MM.1S (cell line): Measurements from ENCODE around the gene MBOAT7.

Source experiments
- DNase-seq: peaks from one replicate; pipeline ENCODE4 v3.0.0-alpha.2; 2015
- H2AFZ ChIP-seq: fragments of 300-600 bp; sonication (generic); 2 replicates; pipeline ENCODE4 v1.6.0; 2016; ENCODE audit warnings: antibody characterized with exemption, low read length
- H3F3A ChIP-seq: fragments of 300-600 bp; sonication (generic); 2 replicates; pipeline ENCODE4 v1.6.1; 2016; ENCODE audit warnings: mild to moderate bottlenecking, antibody characterized with exemption, low read length, moderate library complexity, mixed read lengths; ENCODE audit not compliant: insufficient read depth
- H3K27ac ChIP-seq: fragments of 300-600 bp; sonication (generic); 2 replicates; pipeline ENCODE4 v1.5.1; 2016; ENCODE audit warnings: mild to moderate bottlenecking, low read length
- H3K27me3 ChIP-seq: fragments of 300-600 bp; sonication (generic); replicated peaks from 2 replicates; pipeline ENCODE4 v1.6.0; 2016; ENCODE audit warnings: low read length; ENCODE audit not compliant: insufficient read depth
- H3K36me3 ChIP-seq: fragments of 300-600 bp; sonication (generic); replicated peaks from 2 replicates; pipeline ENCODE4 v1.6.1; 2016; ENCODE audit warnings: mild to moderate bottlenecking, low read length, mixed read lengths; ENCODE audit not compliant: insufficient read depth
- H3K4me1 ChIP-seq: fragments of 300-600 bp; sonication (generic); 2 replicates; pipeline ENCODE4 v1.6.1; 2016; ENCODE audit warnings: low read length, mixed read lengths
- H3K4me2 ChIP-seq: fragments of 300-600 bp; sonication (generic); 2 replicates; pipeline ENCODE4 v1.6.0; 2016; ENCODE audit warnings: low read depth, low read length
- H3K4me3 ChIP-seq: fragments of 300-600 bp; sonication (generic); 2 replicates; pipeline ENCODE4 v1.5.1; 2016; ENCODE audit warnings: low read length, mixed read lengths
- H3K79me2 ChIP-seq: fragments of 300-600 bp; sonication (generic); 2 replicates; pipeline ENCODE4 v1.6.1; 2016; ENCODE audit warnings: mixed run types, low read length, mixed read lengths
- H3K9ac ChIP-seq: fragments of 300-600 bp; sonication (generic); 2 replicates; pipeline ENCODE4 v1.6.1; 2016; ENCODE audit warnings: low read length, mixed read lengths
- H3K9me2 ChIP-seq: fragments of 300-600 bp; sonication (generic); replicated peaks from 2 replicates; pipeline ENCODE4 v1.6.1; 2016; ENCODE audit warnings: mild to moderate bottlenecking, low read length, mixed read lengths; ENCODE audit not compliant: insufficient read depth
- H3K9me3 ChIP-seq: fragments of 300-600 bp; sonication (generic); replicated peaks from 2 replicates; pipeline ENCODE4 v1.6.1; 2016; ENCODE audit warnings: mild to moderate bottlenecking, low read length, mixed read lengths; ENCODE audit not compliant: insufficient read depth
- H4K20me1 ChIP-seq: fragments of 300-600 bp; sonication (generic); 2 replicates; pipeline ENCODE4 v1.6.1; 2016; ENCODE audit warnings: mild to moderate bottlenecking, low read length, moderate library complexity, mixed read lengths; ENCODE audit not compliant: insufficient read depth
- EZH2 ChIP-seq: fragments of 300-600 bp; sonication (generic); optimal IDR thresholded peaks from 2 replicates; pipeline ENCODE3; 2017; ENCODE audit warnings: low read depth, mild to moderate bottlenecking, antibody characterized with exemption, low read length, mixed read lengths
- EZH2phosphoT487 ChIP-seq: fragments of 300-600 bp; sonication (generic); IDR thresholded peaks from 2 replicates; pipeline ENCODE4 v1.6.1; 2018; ENCODE audit warnings: antibody characterized with exemption, low read length
- TF ChIP-seq, protein P1 (sequence below): fragments of 300-600 bp; sonication (generic); IDR thresholded peaks from 2 replicates; pipeline ENCODE4 v1.5.1; 2016; ENCODE audit warnings: antibody characterized with exemption, low read length, mixed read lengths

MBOAT7 gene

DNA sequence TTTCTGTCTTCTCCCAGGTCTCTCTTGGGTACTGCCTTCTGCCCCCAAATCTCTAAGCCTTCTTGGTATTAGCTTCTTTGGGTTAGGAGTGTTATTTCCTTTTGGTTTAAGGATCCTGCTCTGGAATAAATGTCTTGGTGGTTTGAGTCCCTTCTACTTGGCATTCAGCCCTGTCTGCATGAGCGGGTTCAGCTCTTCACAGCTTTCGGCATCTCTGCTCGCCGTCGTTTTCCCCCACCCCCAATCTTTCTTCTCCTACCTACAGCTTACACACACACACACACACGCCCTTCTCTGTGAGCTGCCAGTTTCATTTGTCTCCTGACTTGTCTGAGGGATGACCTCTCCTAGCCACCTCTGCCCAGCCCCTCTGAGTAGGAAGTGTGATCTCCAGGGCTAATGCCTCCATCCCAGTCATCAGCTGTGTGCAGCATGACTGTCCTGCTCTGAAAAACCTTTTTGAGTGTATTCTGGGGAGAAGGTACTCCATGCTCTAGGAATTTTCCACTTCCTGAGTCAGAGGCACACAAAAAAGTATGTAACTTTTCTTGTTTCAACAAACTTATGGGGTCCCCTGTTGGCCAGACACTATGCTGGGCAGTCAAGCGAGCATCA lies 47.1 kb downstream of the MBOAT7 start:
- Histone ChIP-seq H3K27me3 (no peaks in the 10 kb centered on the region), H4K20me1 (peaks cover 10% of the 10 kb centered on the region; the same call in 1 of the 2 replicates), H3K9ac (no peak overlapping the region), H3K9me2 (no peaks in the 10 kb centered on the region), H3F3A (no peaks in the 10 kb centered on the region), H3K4me1 (peaks cover 5% of the 10 kb centered on the region; the same call in 1 of the 2 replicates), H3K79me2 (peaks cover 69% of the 10 kb centered on the region), H3K36me3 (peaks cover 10% of the 10 kb centered on the region; the same call in 1 of the 2 replicates), H3K9me3 (no peaks in the 10 kb centered on the region), H3K27ac (no peak overlapping the region), H3K4me2 (no peak overlapping the region), H2AFZ (no peak overlapping the region), H3K4me3 (no peak overlapping the region)
- TF ChIP-seq EZH2phosphoT487, result no peak
- TF ChIP-seq EZH2, result no peak
- TF ChIP-seq, protein P1, sequence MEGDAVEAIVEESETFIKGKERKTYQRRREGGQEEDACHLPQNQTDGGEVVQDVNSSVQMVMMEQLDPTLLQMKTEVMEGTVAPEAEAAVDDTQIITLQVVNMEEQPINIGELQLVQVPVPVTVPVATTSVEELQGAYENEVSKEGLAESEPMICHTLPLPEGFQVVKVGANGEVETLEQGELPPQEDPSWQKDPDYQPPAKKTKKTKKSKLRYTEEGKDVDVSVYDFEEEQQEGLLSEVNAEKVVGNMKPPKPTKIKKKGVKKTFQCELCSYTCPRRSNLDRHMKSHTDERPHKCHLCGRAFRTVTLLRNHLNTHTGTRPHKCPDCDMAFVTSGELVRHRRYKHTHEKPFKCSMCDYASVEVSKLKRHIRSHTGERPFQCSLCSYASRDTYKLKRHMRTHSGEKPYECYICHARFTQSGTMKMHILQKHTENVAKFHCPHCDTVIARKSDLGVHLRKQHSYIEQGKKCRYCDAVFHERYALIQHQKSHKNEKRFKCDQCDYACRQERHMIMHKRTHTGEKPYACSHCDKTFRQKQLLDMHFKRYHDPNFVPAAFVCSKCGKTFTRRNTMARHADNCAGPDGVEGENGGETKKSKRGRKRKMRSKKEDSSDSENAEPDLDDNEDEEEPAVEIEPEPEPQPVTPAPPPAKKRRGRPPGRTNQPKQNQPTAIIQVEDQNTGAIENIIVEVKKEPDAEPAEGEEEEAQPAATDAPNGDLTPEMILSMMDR, result no peak
- no peak for DNase-seq

DNA sequence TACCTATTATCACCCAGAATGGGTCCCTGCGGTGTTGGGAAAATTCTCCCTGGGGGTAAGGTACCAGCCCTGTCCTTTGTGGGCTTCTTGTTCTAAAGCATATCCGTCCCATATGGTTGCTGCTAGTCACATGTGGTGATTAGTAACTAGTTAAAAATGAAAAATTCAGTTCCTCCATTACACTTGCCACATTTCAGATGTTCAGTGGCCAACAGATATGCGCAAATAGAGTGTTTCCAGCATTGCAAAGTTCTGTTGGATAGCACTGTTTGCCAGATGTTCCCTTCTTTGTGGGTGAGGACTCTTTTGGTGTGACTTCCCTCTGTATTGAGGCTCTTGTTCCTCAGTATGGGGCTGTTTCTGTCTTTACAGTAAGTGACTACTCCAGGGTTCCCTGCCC lies 48.0 kb downstream of the MBOAT7 start:
- peaks cover 5% of the 10 kb centered on the region; the same call in 1 of the 2 replicates for H3K4me1 ChIP-seq
- H2AFZ ChIP-seq, result no peak overlapping the region
- no peaks in the 10 kb centered on the region for H3K27me3 ChIP-seq
- peaks cover 8% of the 10 kb centered on the region; the same call in 1 of the 2 replicates for H3K36me3 ChIP-seq
- peaks cover 10% of the 10 kb centered on the region; the same call in 1 of the 2 replicates for H4K20me1 ChIP-seq
- H3K9me2 ChIP-seq, result no peaks in the 10 kb centered on the region
- no peak overlapping the region for H3K9ac ChIP-seq
- no peak for TF ChIP-seq EZH2phosphoT487
- TF ChIP-seq EZH2, result no peak
- TF ChIP-seq, protein P1, result no peak
- H3K4me3 ChIP-seq, result no peak overlapping the region
- peaks cover 69% of the 10 kb centered on the region for H3K79me2 ChIP-seq
- H3K27ac ChIP-seq, result no peak overlapping the region
- H3K4me2 ChIP-seq, result no peak overlapping the region
- H3K9me3 ChIP-seq, result no peaks in the 10 kb centered on the region
- DNase-seq, result no peak
- H3F3A ChIP-seq, result no peaks in the 10 kb centered on the region

DNA sequence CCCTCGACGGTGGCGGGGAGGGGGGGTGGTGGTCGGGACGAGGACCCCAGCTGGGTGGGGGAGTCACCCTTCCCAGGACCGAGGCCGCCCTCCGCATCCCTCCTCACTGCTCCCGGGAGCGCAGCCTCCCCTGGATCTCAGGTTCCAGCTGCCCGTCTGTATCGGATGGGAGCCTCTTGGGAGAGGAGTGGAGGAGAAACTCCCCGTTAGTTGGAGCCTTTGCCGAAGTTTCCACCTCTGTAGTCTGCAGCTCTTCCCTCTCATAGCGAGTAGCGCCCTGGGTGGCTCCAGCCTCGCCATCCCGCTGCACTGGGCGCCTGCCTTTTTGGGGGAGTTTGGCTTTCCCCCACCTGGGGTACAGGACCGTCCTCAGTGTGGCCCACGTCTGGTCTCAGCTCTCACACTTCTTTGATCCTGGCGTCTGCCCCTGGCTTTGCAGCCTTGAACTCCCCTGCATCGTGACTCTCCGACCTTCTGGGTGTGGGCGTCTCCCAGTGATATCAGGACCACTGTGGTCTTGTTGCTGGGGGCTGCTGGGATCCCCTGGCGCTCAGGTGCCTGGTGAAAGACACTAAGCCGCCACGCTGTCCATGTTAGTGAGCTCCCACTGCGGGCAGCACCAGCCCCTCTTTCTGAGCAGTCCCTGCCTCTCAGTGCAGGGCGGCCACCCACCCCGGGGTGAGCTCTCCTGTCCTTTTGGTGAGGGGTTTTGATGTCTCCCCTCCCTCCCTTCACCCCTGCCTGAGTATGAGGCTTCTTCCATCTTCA lies 50.7 kb downstream of the MBOAT7 start:
- Histone ChIP-seq H3F3A (no peaks in the 10 kb centered on the region), H3K9ac (peak overlapping the region; percentile 99; the same call in 1 of the 2 replicates), H3K9me2 (no peaks in the 10 kb centered on the region), H3K36me3 (peaks cover 5% of the 10 kb centered on the region; the same call in 1 of the 2 replicates), H3K27me3 (no peaks in the 10 kb centered on the region), H3K4me2 (peak overlapping the region; percentile 70), H2AFZ (no peak overlapping the region), H3K9me3 (no peaks in the 10 kb centered on the region), H3K27ac (no peak overlapping the region), H4K20me1 (peaks cover 10% of the 10 kb centered on the region; the same call in 1 of the 2 replicates), H3K4me3 (peak overlapping the region; percentile 80), H3K79me2 (peaks cover 60% of the 10 kb centered on the region), H3K4me1 (peaks cover 10% of the 10 kb centered on the region)
- DNase-seq, result no peak
- no peak for TF ChIP-seq EZH2phosphoT487
- TF ChIP-seq EZH2, result no peak
- TF ChIP-seq, protein P1, result no peak
